Keratinocyte (primary cell): Measurements from ENCODE around the gene MAPK7.

ENCODE experiments used
- EZH2 ChIP-seq: IDR thresholded peaks from one replicate; pipeline ENCODE4 v1.6.1; 2012; ENCODE audit warnings: inconsistent platforms, mild to moderate bottlenecking, low read length, moderate library complexity
- TF ChIP-seq, protein P1 (sequence below), 3 experiments: IDR thresholded peaks in 1 of 3; conservative IDR thresholded peaks in 1 of 3; optimal IDR thresholded peaks in 1 of 3; 2 replicates in 2 of 3; 3 replicates in 1 of 3; pipeline versions ENCODE3 to v1.5.1; 2011; ENCODE audit warnings: low read length in 3 of 3, mild to moderate bottlenecking in 3 of 3, moderate library complexity in 2 of 3, control low read depth in 1 of 3, inconsistent platforms in 1 of 3; ENCODE audit not compliant: insufficient read depth in 2 of 3; ENCODE audit errors: extremely low read depth in 1 of 3

- no peak for TF ChIP-seq EZH2
- TF ChIP-seq, protein P1, sequence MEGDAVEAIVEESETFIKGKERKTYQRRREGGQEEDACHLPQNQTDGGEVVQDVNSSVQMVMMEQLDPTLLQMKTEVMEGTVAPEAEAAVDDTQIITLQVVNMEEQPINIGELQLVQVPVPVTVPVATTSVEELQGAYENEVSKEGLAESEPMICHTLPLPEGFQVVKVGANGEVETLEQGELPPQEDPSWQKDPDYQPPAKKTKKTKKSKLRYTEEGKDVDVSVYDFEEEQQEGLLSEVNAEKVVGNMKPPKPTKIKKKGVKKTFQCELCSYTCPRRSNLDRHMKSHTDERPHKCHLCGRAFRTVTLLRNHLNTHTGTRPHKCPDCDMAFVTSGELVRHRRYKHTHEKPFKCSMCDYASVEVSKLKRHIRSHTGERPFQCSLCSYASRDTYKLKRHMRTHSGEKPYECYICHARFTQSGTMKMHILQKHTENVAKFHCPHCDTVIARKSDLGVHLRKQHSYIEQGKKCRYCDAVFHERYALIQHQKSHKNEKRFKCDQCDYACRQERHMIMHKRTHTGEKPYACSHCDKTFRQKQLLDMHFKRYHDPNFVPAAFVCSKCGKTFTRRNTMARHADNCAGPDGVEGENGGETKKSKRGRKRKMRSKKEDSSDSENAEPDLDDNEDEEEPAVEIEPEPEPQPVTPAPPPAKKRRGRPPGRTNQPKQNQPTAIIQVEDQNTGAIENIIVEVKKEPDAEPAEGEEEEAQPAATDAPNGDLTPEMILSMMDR (optimal IDR thresholded peaks at IDR 0.05 in 1 of 3, IDR thresholded peaks at IDR 0.05 in 1 of 3, conservative IDR thresholded peaks at IDR 0.05 in 1 of 3; ENCODE audit: extremely low read depth in 1 of 3, insufficient read depth in 2 of 3, low read length in 3 of 3), result no peak
These were observed 46.9 kb downstream of the MAPK7 start for GRCh38 chr17:19424934-19425868.
